IPS-15b (cell line): ENCODE measurements around the gene ATP2A2.

Source experiments
- H3K27me3 ChIP-seq: one replicate; pipeline ENCODE4 v1.6.1; 2013; ENCODE audit warnings: low read length; ENCODE audit not compliant: control insufficient read depth, insufficient read depth
- H3K36me3 ChIP-seq: one replicate; pipeline ENCODE4 v1.6.1; 2013; ENCODE audit warnings: low read length; ENCODE audit not compliant: control insufficient read depth, insufficient read depth
- H3K4me1 ChIP-seq: one replicate; pipeline ENCODE4 v1.6.1; 2013; ENCODE audit warnings: mild to moderate bottlenecking, low read length; ENCODE audit not compliant: control insufficient read depth, insufficient read depth
- H3K4me3 ChIP-seq: one replicate; pipeline ENCODE4 v1.5.1; 2013; ENCODE audit warnings: low read depth, low read length
- H3K9ac ChIP-seq: one replicate; pipeline ENCODE4 v1.6.1; 2013; ENCODE audit warnings: low read depth, mild to moderate bottlenecking, low read length
- H3K9me3 ChIP-seq: one replicate; pipeline ENCODE4 v1.6.1; 2013; ENCODE audit warnings: mild to moderate bottlenecking, low read length; ENCODE audit not compliant: control insufficient read depth, insufficient read depth

Gene ATP2A2

GRCh38 chr12:110311903-110312302 lies 30.9 kb downstream of the ATP2A2 start:
- Histone ChIP-seq H3K27me3 (no peaks in the 10 kb centered on the region), H3K9me3 (no peaks in the 10 kb centered on the region), H3K4me1 (no peaks in the 10 kb centered on the region), H3K4me3 (no peak overlapping the region), H3K36me3 (no peaks in the 10 kb centered on the region), H3K9ac (no peak overlapping the region)

- no peak overlapping the region for H3K9ac ChIP-seq
- no peak overlapping the region for H3K4me3 ChIP-seq
- H3K36me3 ChIP-seq = no peaks in the 10 kb centered on the region
- H3K9me3 ChIP-seq = no peaks in the 10 kb centered on the region
- no peaks in the 10 kb centered on the region for H3K4me1 ChIP-seq
- H3K27me3 ChIP-seq = no peaks in the 10 kb centered on the region
These were observed 31.7 kb downstream of the ATP2A2 start for GRCh38 chr12:110312581-110313360.

GRCh38 chr12:110314308-110314707 lies 33.3 kb downstream of the ATP2A2 start:
- Histone ChIP-seq H3K9ac (no peak overlapping the region), H3K4me1 (no peaks in the 10 kb centered on the region)

GRCh38 chr12:110316861-110317260 lies 35.8 kb downstream of the ATP2A2 start:
- H3K4me1 ChIP-seq = no peaks in the 10 kb centered on the region
- no peak overlapping the region for H3K4me3 ChIP-seq
- no peaks in the 10 kb centered on the region for H3K27me3 ChIP-seq
- H3K9ac ChIP-seq = no peak overlapping the region
- H3K36me3 ChIP-seq = peaks cover 4% of the 10 kb centered on the region
- H3K9me3 ChIP-seq = no peaks in the 10 kb centered on the region

More at GRCh38 chr12:110314308-110314707, 33.3 kb downstream of the ATP2A2 start:
- Histone ChIP-seq H3K4me3 (no peak overlapping the region), H3K27me3 (no peaks in the 10 kb centered on the region), H3K36me3 (peaks cover 4% of the 10 kb centered on the region), H3K9me3 (no peaks in the 10 kb centered on the region)

GRCh38 chr12:110317911-110318310 lies 36.9 kb downstream of the ATP2A2 start:
- Histone ChIP-seq H3K9ac (no peak overlapping the region), H3K36me3 (peaks cover 4% of the 10 kb centered on the region), H3K9me3 (no peaks in the 10 kb centered on the region), H3K4me3 (no peak overlapping the region), H3K27me3 (no peaks in the 10 kb centered on the region), H3K4me1 (no peaks in the 10 kb centered on the region)

- H3K36me3 ChIP-seq = peaks cover 7% of the 10 kb centered on the region
- no peak overlapping the region for H3K4me3 ChIP-seq
- H3K9me3 ChIP-seq = no peaks in the 10 kb centered on the region
- no peak overlapping the region for H3K9ac ChIP-seq
- no peaks in the 10 kb centered on the region for H3K27me3 ChIP-seq
- H3K4me1 ChIP-seq = no peaks in the 10 kb centered on the region
These were observed 39.5 kb downstream of the ATP2A2 start for GRCh38 chr12:110320550-110320949.

- no peaks in the 10 kb centered on the region for H3K9me3 ChIP-seq
- peaks cover 26% of the 10 kb centered on the region for H3K36me3 ChIP-seq
- H3K27me3 ChIP-seq = no peaks in the 10 kb centered on the region
- no peak overlapping the region for H3K4me3 ChIP-seq
- H3K4me1 ChIP-seq = no peaks in the 10 kb centered on the region
- H3K9ac ChIP-seq = no peak overlapping the region
These were observed 48.7 kb downstream of the ATP2A2 start for GRCh38 chr12:110329710-110330109.

- Histone ChIP-seq H3K4me3 (no peak overlapping the region), H3K27me3 (no peaks in the 10 kb centered on the region), H3K9me3 (no peaks in the 10 kb centered on the region), H3K36me3 (peaks cover 30% of the 10 kb centered on the region), H3K9ac (no peak overlapping the region), H3K4me1 (no peaks in the 10 kb centered on the region)
These were observed 49.1 kb downstream of the ATP2A2 start for GRCh38 chr12:110330124-110330523.

- Histone ChIP-seq H3K4me1 (no peaks in the 10 kb centered on the region), H3K36me3 (peaks cover 34% of the 10 kb centered on the region)
These were observed 49.5 kb downstream of the ATP2A2 start for GRCh38 chr12:110330544-110330943.

GRCh38 chr12:110333201-110333600 lies 52.2 kb downstream of the ATP2A2 start:
- no peaks in the 10 kb centered on the region for H3K27me3 ChIP-seq
- H3K9ac ChIP-seq = no peak overlapping the region
- H3K4me1 ChIP-seq = no peaks in the 10 kb centered on the region
- H3K36me3 ChIP-seq = peaks cover 46% of the 10 kb centered on the region
- H3K4me3 ChIP-seq = no peak overlapping the region
- no peaks in the 10 kb centered on the region for H3K9me3 ChIP-seq

More at GRCh38 chr12:110330544-110330943, 49.5 kb downstream of the ATP2A2 start:
- H3K9me3 ChIP-seq = no peaks in the 10 kb centered on the region
- H3K4me3 ChIP-seq = no peak overlapping the region
- H3K9ac ChIP-seq = no peak overlapping the region
- no peaks in the 10 kb centered on the region for H3K27me3 ChIP-seq

- no peaks in the 10 kb centered on the region for H3K27me3 ChIP-seq
- H3K4me3 ChIP-seq = no peak overlapping the region
- no peaks in the 10 kb centered on the region for H3K4me1 ChIP-seq
- H3K9ac ChIP-seq = no peak overlapping the region
- peaks cover 54% of the 10 kb centered on the region for H3K36me3 ChIP-seq
- H3K9me3 ChIP-seq = no peaks in the 10 kb centered on the region
These were observed 54.5 kb downstream of the ATP2A2 start for GRCh38 chr12:110335481-110336045.
